CD14-positive monocyte (primary cell): Measurements from ENCODE around the gene C6orf58. TPM values are rescaled to one million over a fixed set of nuclear protein-coding genes. Genes with fewer than 3 reads are reported as not detected.

Source experiments
- DNase-seq, 3 donors: peaks; one replicate each; pipeline ENCODE4 v3.0.0-alpha.2; 2011 to 2022
- H2AFZ ChIP-seq: 2 replicates; pipeline ENCODE4 v1.6.0; 2012; ENCODE audit warnings: mild to moderate bottlenecking, low read depth, low read length, inconsistent platforms; ENCODE audit not compliant: insufficient read depth, poor library complexity, severe bottlenecking
- H3K27ac ChIP-seq, 2 donors: 1 replicate in 1 of 2; 2 replicates in 1 of 2; pipeline ENCODE4 v1.5.1; 2012 to 2013; ENCODE audit warnings: low read length in 2 of 2, control low read depth in 1 of 2, inconsistent platforms in 1 of 2, low read depth in 1 of 2, mild to moderate bottlenecking in 1 of 2
- H3K27me3 ChIP-seq, 2 donors: one replicate each; pipeline versions ENCODE4 v1.6.0 to v1.6.1; 2011 to 2013; ENCODE audit warnings: low read length in 2 of 2; ENCODE audit not compliant: control insufficient read depth in 2 of 2, insufficient read depth in 2 of 2
- H3K36me3 ChIP-seq, 2 donors: replicated peaks in 1 of 2; 1 replicate in 1 of 2; 2 replicates in 1 of 2; pipeline versions ENCODE4 v1.5.1 to v1.6.1; 2012 to 2013; ENCODE audit warnings: low read length in 2 of 2, control low read depth in 1 of 2, inconsistent platforms in 1 of 2, mild to moderate bottlenecking in 1 of 2; ENCODE audit not compliant: insufficient read depth in 2 of 2, control insufficient read depth in 1 of 2
- H3K4me1 ChIP-seq, 2 donors: 1 replicate in 1 of 2; 2 replicates in 1 of 2; pipeline versions ENCODE4 v1.5.1 to v1.6.1; 2012 to 2013; ENCODE audit warnings: low read length in 2 of 2, control low read depth in 1 of 2, inconsistent platforms in 1 of 2, mild to moderate bottlenecking in 1 of 2, moderate library complexity in 1 of 2; ENCODE audit not compliant: insufficient read depth in 2 of 2, control insufficient read depth in 1 of 2
- H3K4me2 ChIP-seq: replicated peaks from 2 replicates; pipeline ENCODE3; 2012; ENCODE audit warnings: low read length, moderate library complexity, mild to moderate bottlenecking; ENCODE audit not compliant: poor library complexity, severe bottlenecking; ENCODE audit errors: extremely low read depth
- H3K4me3 ChIP-seq, 3 experiments: fragments of 200-600 bp in 1 of 3; sonication (generic) in 1 of 3; replicated peaks in 1 of 3; 1 replicate in 2 of 3; 2 replicates in 1 of 3; pipeline ENCODE4 v1.5.1; 2011 to 2013; ENCODE audit warnings: low read length in 3 of 3, mild to moderate bottlenecking in 3 of 3, control low read depth in 2 of 3, low read depth in 2 of 3, inconsistent platforms in 1 of 3, moderate library complexity in 1 of 3
- H3K79me2 ChIP-seq: 2 replicates; pipeline ENCODE4 v1.6.0; 2012; ENCODE audit warnings: mild to moderate bottlenecking, control low read depth, inconsistent platforms, low read length, moderate library complexity; ENCODE audit not compliant: insufficient read depth
- H3K9ac ChIP-seq: 2 replicates; pipeline ENCODE4 v1.6.0; 2017; ENCODE audit warnings: low read length, mild to moderate bottlenecking; ENCODE audit not compliant: insufficient read depth, poor library complexity, severe bottlenecking
- H3K9me3 ChIP-seq, 2 donors: replicated peaks in 1 of 2; 1 replicate in 1 of 2; 2 replicates in 1 of 2; pipeline versions ENCODE4 v1.5.1 to v1.6.1; 2012 to 2013; ENCODE audit warnings: low read length in 2 of 2, control low read depth in 1 of 2; ENCODE audit not compliant: control insufficient read depth in 1 of 2, insufficient read depth in 1 of 2
- H4K20me1 ChIP-seq: 2 replicates; pipeline ENCODE4 v1.6.0; 2012; ENCODE audit warnings: mild to moderate bottlenecking, low read length, control low read depth, moderate library complexity; ENCODE audit not compliant: insufficient read depth
- H3K27ac Mint-ChIP-seq, 7 donors: one replicate each; pipeline ENCODE4 v1.8.0; 2020; ENCODE audit warnings: mild to moderate bottlenecking in 7 of 7, mixed read lengths in 7 of 7, moderate library complexity in 6 of 7, inconsistent platforms in 2 of 7
- H3K27me3 Mint-ChIP-seq, 3 donors: one replicate each; pipeline ENCODE4 v1.8.0; 2021 to 2022; ENCODE audit warnings: low read depth in 3 of 3, mild to moderate bottlenecking in 3 of 3, mixed read lengths in 3 of 3, moderate library complexity in 3 of 3, inconsistent platforms in 1 of 3
- H3K36me3 Mint-ChIP-seq, 2 donors: one replicate each; pipeline ENCODE4 v1.8.0; 2020; ENCODE audit warnings: mixed read lengths in 2 of 2, inconsistent platforms in 1 of 2, mild to moderate bottlenecking in 1 of 2
- H3K4me1 Mint-ChIP-seq: one replicate; pipeline ENCODE4 v1.8.0; 2020; ENCODE audit warnings: mild to moderate bottlenecking, mixed read lengths
- H3K4me3 Mint-ChIP-seq, 2 donors: one replicate each; pipeline ENCODE4 v1.8.0; 2020; ENCODE audit warnings: mild to moderate bottlenecking in 2 of 2, mixed read lengths in 2 of 2, moderate library complexity in 1 of 2
- H3K9me3 Mint-ChIP-seq, 7 donors: one replicate each; pipeline ENCODE4 v1.8.0; 2020 to 2022; ENCODE audit warnings: mixed read lengths in 7 of 7, mild to moderate bottlenecking in 6 of 7, moderate library complexity in 6 of 7, inconsistent platforms in 2 of 7
- WGBS: methylation state at CpG from one replicate; pipeline ENCODE4 v1.1.5; 2013; ENCODE audit warnings: missing lambda C conversion rate; ENCODE audit not compliant: insufficient coverage; 5-methylcytosine and 5-hydroxymethylcytosine counted together
- intact Hi-C, 2 donors: fragments of 100-400 bp; cut with micrococcal nuclease; formaldehyde crosslinking; loops; one replicate each; pipeline versions ENCODE4 v1.15.0 to v1.15.1; 2023
- polyA plus RNA-seq, 3 donors: library from polyadenylated mRNA; depleted of rRNA in 1 of 3; unstranded in 2 of 3; stranded (reverse) in 1 of 3; fragments of 300-500 nt in 2 of 3; fragments of >200 nt in 1 of 3; fragmentation: Illumina TruSeq in 2 of 3; gene quantifications; 1 replicate in 2 of 3; 2 replicates in 1 of 3; pipeline ENCODE4 v1.2.3, GENCODE V29; 2012 to 2021
- TF ChIP-seq, protein P1 (sequence below): fragments of 200-600 bp; IDR thresholded peaks from one replicate; pipeline ENCODE4 v1.8.0; 2022; ENCODE audit warnings: antibody characterized with exemption, mild to moderate bottlenecking

Gene C6orf58
- polyA plus RNA-seq, 3 donors = not detected

DNA sequence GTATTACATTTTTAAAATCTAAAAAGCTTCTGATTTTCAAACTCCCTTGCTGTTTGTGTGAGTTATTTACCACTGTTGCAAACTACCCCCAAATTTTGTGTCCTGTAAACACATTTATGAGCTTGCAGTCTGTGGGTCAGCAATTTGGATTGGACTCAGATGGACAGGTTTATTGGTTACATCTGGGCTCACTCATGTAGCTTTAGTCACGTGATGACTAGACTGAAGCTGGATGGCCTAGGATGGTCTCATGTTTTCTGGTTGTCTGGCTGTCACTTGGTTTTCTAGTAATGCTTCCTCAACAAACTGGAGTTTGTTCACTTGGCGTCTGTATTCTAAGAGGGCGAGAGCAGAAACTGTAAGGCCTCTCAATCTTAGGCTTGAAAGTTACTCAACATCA is 12.2 kb upstream of the C6orf58 start:
- no peak overlapping the region for H3K4me3 ChIP-seq
- no peaks in the 10 kb centered on the region for H3K9me3 ChIP-seq
- no peaks in the 10 kb centered on the region for H4K20me1 ChIP-seq
- Mint-ChIP-seq H3K27ac (no peak overlapping the region), H3K4me3 (no peak overlapping the region), H3K36me3 (no peaks in the 10 kb centered on the region), H3K9me3 (peaks cover 0 to 7% (median 0%) of the 10 kb centered on the region in 7 donors), H3K27me3 (peaks cover 0 to 7% (median 3%) of the 10 kb centered on the region in 3 donors), H3K4me1 (no peaks in the 10 kb centered on the region)
- intact Hi-C loops = no loop called here
- no peaks in the 10 kb centered on the region for H3K36me3 ChIP-seq
- H3K4me1 ChIP-seq = no peaks in the 10 kb centered on the region
- no peak overlapping the region for H3K9ac ChIP-seq
- TF ChIP-seq, protein P1, sequence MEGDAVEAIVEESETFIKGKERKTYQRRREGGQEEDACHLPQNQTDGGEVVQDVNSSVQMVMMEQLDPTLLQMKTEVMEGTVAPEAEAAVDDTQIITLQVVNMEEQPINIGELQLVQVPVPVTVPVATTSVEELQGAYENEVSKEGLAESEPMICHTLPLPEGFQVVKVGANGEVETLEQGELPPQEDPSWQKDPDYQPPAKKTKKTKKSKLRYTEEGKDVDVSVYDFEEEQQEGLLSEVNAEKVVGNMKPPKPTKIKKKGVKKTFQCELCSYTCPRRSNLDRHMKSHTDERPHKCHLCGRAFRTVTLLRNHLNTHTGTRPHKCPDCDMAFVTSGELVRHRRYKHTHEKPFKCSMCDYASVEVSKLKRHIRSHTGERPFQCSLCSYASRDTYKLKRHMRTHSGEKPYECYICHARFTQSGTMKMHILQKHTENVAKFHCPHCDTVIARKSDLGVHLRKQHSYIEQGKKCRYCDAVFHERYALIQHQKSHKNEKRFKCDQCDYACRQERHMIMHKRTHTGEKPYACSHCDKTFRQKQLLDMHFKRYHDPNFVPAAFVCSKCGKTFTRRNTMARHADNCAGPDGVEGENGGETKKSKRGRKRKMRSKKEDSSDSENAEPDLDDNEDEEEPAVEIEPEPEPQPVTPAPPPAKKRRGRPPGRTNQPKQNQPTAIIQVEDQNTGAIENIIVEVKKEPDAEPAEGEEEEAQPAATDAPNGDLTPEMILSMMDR = no peak
- no peak for DNase-seq
- no peak overlapping the region for H3K4me2 ChIP-seq
- H2AFZ ChIP-seq = no peak overlapping the region
- 100% methylated on average over 1 of the region's 3 CpGs for WGBS
- H3K27ac ChIP-seq = no peak overlapping the region
- H3K79me2 ChIP-seq = no peaks in the 10 kb centered on the region
- H3K27me3 ChIP-seq = no peaks in the 10 kb centered on the region

DNA sequence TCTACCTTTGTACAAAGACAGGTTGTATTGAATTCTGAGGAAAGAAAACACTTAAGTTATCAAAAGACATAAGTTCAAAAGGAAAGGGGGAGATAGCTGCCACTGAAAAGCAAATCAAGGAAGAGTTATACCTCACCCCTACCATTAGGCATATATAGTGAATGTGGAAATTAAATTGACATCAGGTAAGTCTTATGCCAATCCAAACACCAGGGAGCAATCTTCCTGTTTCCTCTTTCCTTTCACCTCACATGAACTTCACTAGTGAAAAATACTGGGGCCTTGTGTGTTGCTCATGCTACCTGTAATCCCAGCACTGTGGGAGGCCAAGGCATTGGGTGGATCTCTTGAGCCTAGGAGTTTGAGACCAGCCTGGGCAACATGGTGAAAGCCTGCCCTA is 10.9 kb upstream of the C6orf58 start:
- H3K4me1 ChIP-seq = no peaks in the 10 kb centered on the region
- H3K79me2 ChIP-seq = no peaks in the 10 kb centered on the region
- no peaks in the 10 kb centered on the region for H3K9me3 ChIP-seq
- DNase-seq = no peak
- H4K20me1 ChIP-seq = no peaks in the 10 kb centered on the region
- Mint-ChIP-seq H3K27me3 (peaks cover 0 to 5% (median 3%) of the 10 kb centered on the region in 3 donors), H3K4me1 (no peaks in the 10 kb centered on the region), H3K4me3 (no peak overlapping the region), H3K27ac (no peak overlapping the region), H3K9me3 (peaks cover 0 to 7% (median 0%) of the 10 kb centered on the region in 7 donors), H3K36me3 (no peaks in the 10 kb centered on the region)
- no peaks in the 10 kb centered on the region for H3K36me3 ChIP-seq
- H3K4me2 ChIP-seq = no peak overlapping the region
- H3K9ac ChIP-seq = no peak overlapping the region
- TF ChIP-seq, protein P1 = no peak
- no peaks in the 10 kb centered on the region for H3K27me3 ChIP-seq
- no peak overlapping the region for H3K4me3 ChIP-seq
- no peak overlapping the region for H3K27ac ChIP-seq
- intact Hi-C loops = no loop called here
- H2AFZ ChIP-seq = no peak overlapping the region
